Measurements from ENCODE around the gene MEGF8. TPM values are rescaled to one million over a fixed set of nuclear protein-coding genes. Genes with fewer than 3 reads are reported as not detected.

MEGF8 gene
- total and polyA plus RNA-seq, 2 donors (not counting 3 experiments of a cell fraction or from before 2014, with no cell fraction given): 20.6 to 39.6 TPM

DNA sequence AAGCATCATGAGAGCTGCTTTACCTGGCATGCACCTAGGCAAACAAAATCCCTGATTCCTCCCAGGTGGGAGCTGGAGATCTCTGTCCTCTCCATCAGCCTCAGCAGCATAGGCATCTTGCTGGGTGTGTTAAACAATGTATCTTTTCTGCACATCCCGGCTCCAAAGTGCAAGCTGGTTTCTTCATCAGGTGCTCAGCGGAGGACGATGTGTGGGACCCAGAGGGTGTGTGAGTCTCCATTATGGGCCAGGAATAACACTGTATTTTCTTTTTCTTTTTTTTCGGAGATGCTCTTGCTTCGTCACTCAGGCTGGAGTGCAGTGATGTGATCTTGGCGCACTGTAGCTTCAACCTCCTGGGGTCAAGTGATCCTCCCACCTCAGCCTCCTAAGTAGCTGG lies 54.7 kb downstream of the MEGF8 start:
- H3K4me3 ChIP-seq (replicated peaks in 1 of 3; ENCODE audit: insufficient read depth in 1 of 3, low read depth in 1 of 3, low read length in 3 of 3): no peak overlapping the region
- no peaks in the 10 kb centered on the region for H3K79me2 ChIP-seq (ENCODE audit: control insufficient read depth, insufficient read depth, low read length)
- no peaks in the 10 kb centered on the region for H3K27me3 ChIP-seq (ENCODE audit: control insufficient read depth in 2 of 2, insufficient read depth in 2 of 2, low read length in 2 of 2)
- H3K27ac ChIP-seq (ENCODE audit: insufficient read depth, low read depth, low read length): no peak overlapping the region
- no peak overlapping the region for H3K4me2 ChIP-seq (ENCODE audit: insufficient read depth, low read length)
- no peak overlapping the region for H3K9ac ChIP-seq (replicated peaks; ENCODE audit: extremely low read depth, insufficient read depth, low read length)
- intact Hi-C loops (cut with micrococcal nuclease) (no loop called here), dilution Hi-C loops (cut with MboI; ENCODE audit: extremely low pct_ligation_motif_present, low sequenced_read_pairs) (no loop called here)
- CTCF ChIA-PET: interaction anchor here (0.8 kb wide), 1 partner anchor 135 kb away, joined by 3 read pairs; no protein-coding TSS in a partner anchor
- H3K4me1 ChIP-seq (ENCODE audit: control insufficient read depth, extremely low read depth, insufficient read depth, low read length): no peaks in the 10 kb centered on the region
- TF ChIP-seq EZH2 (IDR thresholded peaks at IDR 0.05; ENCODE audit: borderline replicate concordance, low read depth, low read length, severe bottlenecking) (no peak), GATA2 (IDR thresholded peaks at IDR 0.05; ENCODE audit: insufficient read depth, insufficient read length, low read depth, low read length) (no peak), JUN (IDR thresholded peaks at IDR 0.05; ENCODE audit: borderline replicate concordance, insufficient read depth, insufficient read length, low read depth) (no peak), FOS (IDR thresholded peaks at IDR 0.05; ENCODE audit: borderline replicate concordance, insufficient read depth, low read length) (no peak)
- TF ChIP-seq, protein P1, sequence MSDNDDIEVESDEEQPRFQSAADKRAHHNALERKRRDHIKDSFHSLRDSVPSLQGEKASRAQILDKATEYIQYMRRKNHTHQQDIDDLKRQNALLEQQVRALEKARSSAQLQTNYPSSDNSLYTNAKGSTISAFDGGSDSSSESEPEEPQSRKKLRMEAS (IDR thresholded peaks at IDR 0.05; ENCODE audit: insufficient read depth, insufficient read length): no peak
- FAIRE-seq (no peak), DNase-seq (ENCODE audit: low read depth, low spot score) (no peak)
- H3K9me3 ChIP-seq (replicated peaks; ENCODE audit: control insufficient read depth, insufficient read depth, low read length): no peaks in the 10 kb centered on the region
- no peak overlapping the region for H2AFZ ChIP-seq (ENCODE audit: low read depth, low read length)
- no TSS peak for BruUV-seq (replicated peaks)
- H4K20me1 ChIP-seq (replicated peaks; ENCODE audit: control insufficient read depth, extremely low read depth, insufficient read depth, low read length): no peaks in the 10 kb centered on the region
- POLR2A ChIA-PET: no interaction called here
- H3K9me1 ChIP-seq (replicated peaks; ENCODE audit: control insufficient read depth, extremely low read depth, insufficient read depth, low read length): no peaks in the 10 kb centered on the region
- H3K36me3 ChIP-seq (ENCODE audit: control insufficient read depth in 2 of 2, extremely low read depth in 1 of 2, insufficient read depth in 2 of 2, low read length in 2 of 2): peaks cover 0 to 2% of the 10 kb centered on the region in 2 experiments

DNA sequence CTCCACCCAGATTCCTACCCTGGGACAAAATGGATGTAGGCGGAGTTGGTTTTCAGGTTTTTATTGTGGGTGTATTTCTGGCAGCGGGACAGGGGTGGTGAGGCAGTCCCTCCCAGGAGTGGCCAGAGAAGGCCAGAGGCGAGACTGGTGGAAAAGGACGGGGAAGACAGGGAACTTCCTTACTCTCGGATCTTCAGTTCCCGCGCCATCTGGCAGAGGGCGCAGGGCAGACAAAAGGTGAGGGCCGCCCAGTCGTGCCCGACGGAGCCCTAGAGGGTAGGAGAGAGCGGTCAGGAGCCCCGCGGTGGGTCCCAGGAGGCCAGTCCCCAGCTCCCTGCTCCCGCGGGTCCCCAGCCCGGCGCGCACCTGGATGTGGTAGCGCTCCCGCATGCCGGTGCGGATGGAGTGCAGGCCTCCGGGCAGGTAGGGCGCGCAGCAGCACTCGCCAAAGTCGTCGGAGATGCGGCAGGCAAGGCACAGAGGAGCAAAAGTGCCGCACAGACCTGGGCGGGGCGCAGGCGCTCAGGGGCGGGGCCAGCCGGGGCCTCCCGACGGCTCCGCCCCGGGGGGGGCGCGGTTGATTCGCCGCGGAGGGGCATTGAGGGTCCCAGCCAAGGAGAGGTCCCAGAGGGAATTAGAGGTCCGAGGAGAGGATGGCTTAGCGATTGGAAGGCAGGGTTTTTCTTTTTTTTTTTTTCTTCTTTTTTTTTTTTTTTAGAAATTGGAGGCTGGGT lies 61.7 kb downstream of the MEGF8 start:
- TF ChIP-seq POLR2A (IDR thresholded peaks at IDR 0.05; ENCODE audit: low read depth, low read length): no peak
- no peak for TF ChIP-seq GATA2 (IDR thresholded peaks at IDR 0.05; ENCODE audit: insufficient read depth, insufficient read length, low read depth, low read length)
- TF ChIP-seq POLR2AphosphoS5 (IDR thresholded peaks at IDR 0.05; ENCODE audit: insufficient read depth, low read depth, low read length): no peak
- no peak for TF ChIP-seq EZH2 (IDR thresholded peaks at IDR 0.05; ENCODE audit: borderline replicate concordance, low read depth, low read length, severe bottlenecking)
- no peak for TF ChIP-seq FOS (IDR thresholded peaks at IDR 0.05; ENCODE audit: borderline replicate concordance, insufficient read depth, low read length)
- TF ChIP-seq MYC (IDR thresholded peaks at IDR 0.05; ENCODE audit: low read depth, low read length): no peak
- TF ChIP-seq, protein P2, sequence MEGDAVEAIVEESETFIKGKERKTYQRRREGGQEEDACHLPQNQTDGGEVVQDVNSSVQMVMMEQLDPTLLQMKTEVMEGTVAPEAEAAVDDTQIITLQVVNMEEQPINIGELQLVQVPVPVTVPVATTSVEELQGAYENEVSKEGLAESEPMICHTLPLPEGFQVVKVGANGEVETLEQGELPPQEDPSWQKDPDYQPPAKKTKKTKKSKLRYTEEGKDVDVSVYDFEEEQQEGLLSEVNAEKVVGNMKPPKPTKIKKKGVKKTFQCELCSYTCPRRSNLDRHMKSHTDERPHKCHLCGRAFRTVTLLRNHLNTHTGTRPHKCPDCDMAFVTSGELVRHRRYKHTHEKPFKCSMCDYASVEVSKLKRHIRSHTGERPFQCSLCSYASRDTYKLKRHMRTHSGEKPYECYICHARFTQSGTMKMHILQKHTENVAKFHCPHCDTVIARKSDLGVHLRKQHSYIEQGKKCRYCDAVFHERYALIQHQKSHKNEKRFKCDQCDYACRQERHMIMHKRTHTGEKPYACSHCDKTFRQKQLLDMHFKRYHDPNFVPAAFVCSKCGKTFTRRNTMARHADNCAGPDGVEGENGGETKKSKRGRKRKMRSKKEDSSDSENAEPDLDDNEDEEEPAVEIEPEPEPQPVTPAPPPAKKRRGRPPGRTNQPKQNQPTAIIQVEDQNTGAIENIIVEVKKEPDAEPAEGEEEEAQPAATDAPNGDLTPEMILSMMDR (IDR thresholded peaks at IDR 0.05; ENCODE audit: extremely low read depth in 1 of 2, insufficient read depth in 1 of 2, low read depth in 1 of 2, low read length in 2 of 2): peak; percentile 39 to 54
- Histone ChIP-seq H3K4me2 (ENCODE audit: insufficient read depth, low read length) (peak overlapping the region; percentile 74), H3K27ac (ENCODE audit: insufficient read depth, low read depth, low read length) (no peak overlapping the region), H3K4me1 (ENCODE audit: control insufficient read depth, extremely low read depth, insufficient read depth, low read length) (peaks cover 3% of the 10 kb centered on the region), H3K9me3 (replicated peaks; ENCODE audit: control insufficient read depth, insufficient read depth, low read length) (no peaks in the 10 kb centered on the region), H3K36me3 (ENCODE audit: control insufficient read depth in 2 of 2, extremely low read depth in 1 of 2, insufficient read depth in 2 of 2, low read length in 2 of 2) (no peaks in the 10 kb centered on the region), H3K4me3 (replicated peaks in 1 of 3; ENCODE audit: insufficient read depth in 1 of 3, low read depth in 1 of 3, low read length in 3 of 3) (peak overlapping the region in 2 of 3 experiments; percentile 10 to 23), H4K20me1 (replicated peaks; ENCODE audit: control insufficient read depth, extremely low read depth, insufficient read depth, low read length) (no peaks in the 10 kb centered on the region), H3K27me3 (ENCODE audit: control insufficient read depth in 2 of 2, insufficient read depth in 2 of 2, low read length in 2 of 2) (peaks cover 12 to 20% of the 10 kb centered on the region in 2 experiments), H3K9ac (replicated peaks; ENCODE audit: extremely low read depth, insufficient read depth, low read length) (peak overlapping the region; percentile 4), H3K79me2 (ENCODE audit: control insufficient read depth, insufficient read depth, low read length) (no peaks in the 10 kb centered on the region), H3K9me1 (replicated peaks; ENCODE audit: control insufficient read depth, extremely low read depth, insufficient read depth, low read length) (no peaks in the 10 kb centered on the region), H2AFZ (ENCODE audit: low read depth, low read length) (peak overlapping the region; percentile 95)
- CTCF ChIA-PET: interaction anchor here (0.6 to 1.6 kb wide), 4 partner anchors 8 to 33 kb away, joined by 3 read pairs; no protein-coding TSS in a partner anchor
- POLR2A ChIA-PET: interaction anchor here (0.7 to 1.4 kb wide), 3 partner anchors 10 to 211 kb away, joined by 3 to 5 read pairs (median 4); no protein-coding TSS in a partner anchor
- intact Hi-C loops (cut with micrococcal nuclease) (loop anchor here (1.0 kb wide), 2 partner anchors 14 to 46 kb away; no protein-coding TSS in a partner anchor), dilution Hi-C loops (cut with MboI; ENCODE audit: extremely low pct_ligation_motif_present, low sequenced_read_pairs) (no loop called here)
- DNase-seq (ENCODE audit: low read depth, low spot score): peak; percentile 41
- BruUV-seq (replicated peaks): no TSS peak
- FAIRE-seq: peak; percentile 66

All from endothelial cell of umbilical vein (primary cell).